GM18868 (cell line): ENCODE measurements around the gene VPS50.

ENCODE experiments used
- ATAC-seq: cut with Tn5 transposase; IDR thresholded peaks from one replicate; pipeline ENCODE4 v1.9.1; 2021; ENCODE audit warnings: mild to moderate bottlenecking, moderate library complexity; ENCODE audit not compliant: unreplicated experiment

The VPS50 gene

GRCh38 chr7:93392984-93393383 lies 160.8 kb downstream of the VPS50 start:
- no peak for ATAC-seq

GRCh38 chr7:93399642-93400041 lies 167.5 kb downstream of the VPS50 start:
- no peak for ATAC-seq

- ATAC-seq: no peak
Measured at GRCh38 chr7:93402944-93403343, 170.8 kb downstream of the VPS50 start.

- no peak for ATAC-seq
Measured at GRCh38 chr7:93407239-93407638, 175.1 kb downstream of the VPS50 start.

GRCh38 chr7:93409324-93409723 lies 177.2 kb downstream of the VPS50 start:
- ATAC-seq: no peak
